Measurements from ENCODE around the gene PPP6R2. TPM values are rescaled to one million over a fixed set of nuclear protein-coding genes. Genes with fewer than 3 reads are reported as not detected.

Gene PPP6R2
- total RNA-seq, 1 experiment from 2014 or later, result 42.6 TPM

DNA sequence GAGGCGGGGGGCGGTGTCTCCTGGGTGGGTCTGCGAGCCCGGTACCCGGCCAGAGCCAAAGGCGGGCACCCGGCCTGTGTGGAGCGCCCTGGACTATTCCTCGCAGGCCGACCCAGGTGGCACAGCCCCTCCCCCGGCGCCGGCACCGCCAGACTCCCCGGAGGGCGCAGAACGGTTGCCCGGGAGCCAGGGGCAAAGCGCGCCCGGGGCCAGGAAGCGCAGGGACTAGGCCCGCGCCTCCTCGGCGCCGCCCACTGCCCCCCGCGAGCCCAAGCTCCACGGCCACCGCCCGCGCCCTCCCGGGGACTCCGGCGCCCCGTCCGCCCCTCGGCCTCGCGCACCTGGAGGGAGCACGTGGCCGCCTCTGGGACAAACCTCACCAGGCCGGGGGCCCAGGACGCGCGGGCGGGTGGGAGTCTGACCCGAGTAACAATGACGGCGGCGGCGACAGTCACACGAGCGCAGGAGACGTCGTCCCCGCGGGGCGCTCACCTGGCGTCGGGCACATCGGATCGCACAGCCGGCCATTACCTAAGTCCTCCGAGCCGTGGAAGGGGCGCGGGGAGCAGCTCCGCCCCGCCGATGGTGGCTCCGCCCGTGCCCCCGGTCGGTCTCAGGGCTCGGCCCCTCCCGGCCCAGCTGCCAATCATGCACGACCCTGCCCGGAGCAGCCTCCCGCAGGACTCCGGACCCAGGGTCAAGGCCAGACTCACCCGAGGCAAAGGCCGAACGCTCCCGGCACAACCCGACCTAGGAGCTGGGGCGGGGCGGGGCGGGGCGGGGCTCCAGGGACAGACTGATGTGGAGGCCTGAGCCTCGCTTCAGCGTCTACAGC, 43.1 kb upstream of the PPP6R2 start:
- H3K27me3 ChIP-seq (ENCODE audit: insufficient read depth, low read length), result no peaks in the 10 kb centered on the region
- no peak overlapping the region for H3K4ac ChIP-seq (ENCODE audit: low read depth, low read length)
- peaks cover 1% of the 10 kb centered on the region; the same call in 1 of the 2 replicates for H3K27me3 Mint-ChIP-seq (ENCODE audit: low read depth)
- no peaks in the 10 kb centered on the region for H3K79me2 ChIP-seq (ENCODE audit: insufficient read depth, low read length)
- no CpG with 5 or more reads among the region's 93 CpGs for WGBS (ENCODE audit: extremely low coverage, insufficient read length, low lambda C conversion rate)
- H3K27ac Mint-ChIP-seq, result no peak overlapping the region
- no peak overlapping the region for H3K9ac ChIP-seq (ENCODE audit: extremely low read depth, insufficient read length, low read length)
- H3K4me2 ChIP-seq (ENCODE audit: insufficient read depth, insufficient read length, low read length), result peak overlapping the region; percentile 38
- no peaks in the 10 kb centered on the region for H3K4me1 ChIP-seq (ENCODE audit: insufficient read depth, low read length)
- peak overlapping the region; percentile 35 for H3K18ac ChIP-seq (ENCODE audit: insufficient read length, low read depth, low read length)
- H3K23me2 ChIP-seq (ENCODE audit: insufficient read length, low read depth, low read length, poor library complexity, severe bottlenecking), result peaks cover 6% of the 10 kb centered on the region
- no peaks in the 10 kb centered on the region for H4K20me1 ChIP-seq (ENCODE audit: control insufficient read depth, insufficient read depth, insufficient read length)
- H3K4me3 Mint-ChIP-seq, result peak overlapping the region; percentile 54 to 71; a peak in 3 of 5 replicates
- no peaks in the 10 kb centered on the region for H3K9me3 Mint-ChIP-seq
- H2AFZ ChIP-seq (ENCODE audit: low read length), result no peak overlapping the region
- peaks cover 13 to 34% of the 10 kb centered on the region in 2 experiments for H3K4me1 Mint-ChIP-seq
- H3K14ac ChIP-seq (ENCODE audit: insufficient read depth, low read length), result no peak overlapping the region; the same call in 1 of the 2 replicates
- H2BK5ac ChIP-seq (ENCODE audit: insufficient read length, low read length), result no peak overlapping the region
- TF ChIP-seq, protein P1, sequence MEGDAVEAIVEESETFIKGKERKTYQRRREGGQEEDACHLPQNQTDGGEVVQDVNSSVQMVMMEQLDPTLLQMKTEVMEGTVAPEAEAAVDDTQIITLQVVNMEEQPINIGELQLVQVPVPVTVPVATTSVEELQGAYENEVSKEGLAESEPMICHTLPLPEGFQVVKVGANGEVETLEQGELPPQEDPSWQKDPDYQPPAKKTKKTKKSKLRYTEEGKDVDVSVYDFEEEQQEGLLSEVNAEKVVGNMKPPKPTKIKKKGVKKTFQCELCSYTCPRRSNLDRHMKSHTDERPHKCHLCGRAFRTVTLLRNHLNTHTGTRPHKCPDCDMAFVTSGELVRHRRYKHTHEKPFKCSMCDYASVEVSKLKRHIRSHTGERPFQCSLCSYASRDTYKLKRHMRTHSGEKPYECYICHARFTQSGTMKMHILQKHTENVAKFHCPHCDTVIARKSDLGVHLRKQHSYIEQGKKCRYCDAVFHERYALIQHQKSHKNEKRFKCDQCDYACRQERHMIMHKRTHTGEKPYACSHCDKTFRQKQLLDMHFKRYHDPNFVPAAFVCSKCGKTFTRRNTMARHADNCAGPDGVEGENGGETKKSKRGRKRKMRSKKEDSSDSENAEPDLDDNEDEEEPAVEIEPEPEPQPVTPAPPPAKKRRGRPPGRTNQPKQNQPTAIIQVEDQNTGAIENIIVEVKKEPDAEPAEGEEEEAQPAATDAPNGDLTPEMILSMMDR (conservative IDR thresholded peaks at IDR 0.05), result 0 out of 3 replicates have a peak, but pooled peaks have one; percentile 11
- H4K91ac ChIP-seq (ENCODE audit: insufficient read length, low read depth, low read length), result no peak overlapping the region
- no peak overlapping the region for H4K8ac ChIP-seq (replicated peaks; ENCODE audit: insufficient read length, low read depth, low read length)
- DNase-seq, result peak; percentile 91
- no peak overlapping the region for H3K56ac ChIP-seq (ENCODE audit: insufficient read length, low read depth, low read length)
- H3K79me1 ChIP-seq (ENCODE audit: insufficient read depth, low read depth, low read length, poor library complexity, severe bottlenecking), result no peaks in the 10 kb centered on the region
- H2BK120ac ChIP-seq (ENCODE audit: low read depth, low read length, poor library complexity, severe bottlenecking), result no peak overlapping the region
- no peak overlapping the region for H3K27ac ChIP-seq (ENCODE audit: insufficient read length, low read depth, low read length)
- no peak overlapping the region for H2BK20ac ChIP-seq (ENCODE audit: low read depth, low read length, poor library complexity, severe bottlenecking)
- H3K23ac ChIP-seq (ENCODE audit: insufficient read length, low read depth, low read length), result no peak overlapping the region
- no peak overlapping the region for H2AK5ac ChIP-seq (ENCODE audit: insufficient read length, low read length)
- no peak overlapping the region for H2BK15ac ChIP-seq (ENCODE audit: low read depth, low read length)
- no peak overlapping the region for H2BK12ac ChIP-seq (ENCODE audit: insufficient read length, low read depth, low read length)
- no peaks in the 10 kb centered on the region for H3K9me3 ChIP-seq (ENCODE audit: control insufficient read depth, low read depth, low read length)
- no peak overlapping the region for H4K5ac ChIP-seq (ENCODE audit: insufficient read length, low read depth, low read length)
- H3K36me3 Mint-ChIP-seq (ENCODE audit: insufficient read depth in 1 of 3, low read depth in 3 of 3), result no peaks in the 10 kb centered on the region
- H3T11ph ChIP-seq (ENCODE audit: low read length), result no peak overlapping the region

All from H9 (cell line).